ENCODE results near the gene TXNRD3. TPM values are rescaled to one million over a fixed set of nuclear protein-coding genes. Genes with fewer than 3 reads are reported as not detected.

Gene TXNRD3
- polyA plus RNA-seq, 3 donors, result 0.57 to 1.7 (median 0.90) TPM

DNA sequence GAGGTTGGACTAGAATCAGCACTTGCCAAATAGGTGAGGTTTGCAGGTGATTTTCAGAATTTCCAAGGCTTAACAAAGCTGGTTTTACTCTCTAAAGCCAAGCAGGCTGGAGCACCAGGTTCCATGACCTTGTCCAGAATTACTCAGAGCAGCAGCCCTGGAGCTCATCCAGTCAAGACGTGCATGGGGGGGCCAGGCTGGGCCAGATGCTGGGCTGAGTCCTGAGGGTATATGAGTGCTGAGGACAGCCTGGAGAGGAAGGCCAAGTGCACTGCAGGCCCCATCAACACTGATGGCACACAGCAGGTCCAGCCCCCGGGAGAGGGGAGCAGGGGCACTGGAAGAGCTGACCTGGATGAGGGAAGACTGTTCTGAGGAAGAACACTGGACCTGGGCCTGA lies 3.0 kb upstream of the TXNRD3 start:
- H3K4me3 Mint-ChIP-seq, result no peak overlapping the region

DNA sequence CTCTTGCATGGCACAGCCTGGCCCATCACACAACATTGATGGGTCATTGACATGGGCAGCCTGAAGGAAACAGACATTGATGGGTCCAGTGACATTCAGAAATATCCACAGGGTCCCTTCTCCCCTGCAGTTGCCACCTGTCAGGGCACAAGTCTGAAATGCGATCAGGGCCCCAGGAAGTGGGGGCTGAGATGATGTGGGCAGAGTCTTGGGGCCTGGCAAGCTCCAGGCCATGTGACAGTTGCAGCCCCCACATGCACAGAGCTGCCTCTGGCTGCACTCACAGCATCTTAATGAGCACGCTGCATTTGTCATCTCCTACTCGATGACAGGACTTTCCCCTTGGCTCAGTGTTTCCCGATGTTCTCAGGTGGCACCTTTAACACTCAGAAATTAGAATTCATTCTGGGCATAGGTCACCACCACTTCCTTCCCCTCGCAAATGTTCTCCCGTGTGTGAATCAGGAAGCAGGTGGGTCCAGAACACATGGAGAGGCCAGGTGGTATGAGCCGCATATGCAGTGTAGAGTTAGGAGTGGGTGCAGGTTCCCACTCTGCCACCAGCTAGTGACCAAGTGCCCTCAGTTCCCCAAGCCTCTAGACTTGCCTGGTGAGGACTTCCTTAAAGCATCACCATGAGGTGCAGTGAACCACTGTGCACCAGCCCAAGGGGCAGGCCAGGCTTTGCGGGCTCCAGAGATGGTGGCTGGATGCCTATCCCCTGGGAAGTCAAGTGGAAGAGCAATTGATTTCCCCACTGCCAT lies 1.6 kb upstream of the TXNRD3 start:
- WGBS (ENCODE audit: insufficient coverage), result 54% methylated on average over 4 of the region's 8 CpGs
- H3K27ac Mint-ChIP-seq, result no peak overlapping the region
- peaks cover 2 to 13% of the 10 kb centered on the region in 2 donors for H3K4me1 ChIP-seq (ENCODE audit: control insufficient read depth in 1 of 2, insufficient read depth in 2 of 2, low read length in 2 of 2)

More for the DNA sequence above, 3.0 kb upstream of the TXNRD3 start:
- Histone ChIP-seq H4K20me1 (ENCODE audit: insufficient read depth, low read length) (no peaks in the 10 kb centered on the region), H2AFZ (ENCODE audit: insufficient read depth, low read depth, low read length, poor library complexity, severe bottlenecking) (no peak overlapping the region), H3K4me2 (replicated peaks; ENCODE audit: extremely low read depth, low read length, poor library complexity, severe bottlenecking) (no peak overlapping the region), H3K36me3 (replicated peaks in 1 of 2; ENCODE audit: control insufficient read depth in 1 of 2, insufficient read depth in 2 of 2, low read length in 2 of 2) (no peaks in the 10 kb centered on the region), H3K9me3 (replicated peaks in 1 of 2; ENCODE audit: control insufficient read depth in 1 of 2, insufficient read depth in 1 of 2, low read length in 2 of 2) (peaks cover 12 to 13% of the 10 kb centered on the region in 2 donors), H3K4me1 (ENCODE audit: control insufficient read depth in 1 of 2, insufficient read depth in 2 of 2, low read length in 2 of 2) (peaks cover 2 to 13% of the 10 kb centered on the region in 2 donors), H3K27me3 (ENCODE audit: control insufficient read depth in 2 of 2, insufficient read depth in 2 of 2, low read length in 2 of 2) (peaks cover 0 to 11% of the 10 kb centered on the region in 2 donors), H3K9ac (ENCODE audit: insufficient read depth, low read length, poor library complexity, severe bottlenecking) (no peak overlapping the region), H3K27ac (ENCODE audit: low read depth in 1 of 2, low read length in 2 of 2) (no peak overlapping the region), H3K4me3 (replicated peaks in 1 of 3; ENCODE audit: low read depth in 2 of 3, low read length in 3 of 3) (no peak overlapping the region), H3K79me2 (ENCODE audit: insufficient read depth, low read length) (no peaks in the 10 kb centered on the region)
- Mint-ChIP-seq H3K36me3 (no peaks in the 10 kb centered on the region), H3K4me1 (peaks cover 7% of the 10 kb centered on the region), H3K27ac (peak overlapping the region in 1 of 7 donors; percentile 21), H3K9me3 (peaks cover 7 to 19% (median 13%) of the 10 kb centered on the region in 7 donors), H3K27me3 (ENCODE audit: low read depth in 3 of 3) (peaks cover 13 to 37% (median 25%) of the 10 kb centered on the region in 3 donors)
- WGBS (ENCODE audit: insufficient coverage), result 100% methylated on average over 1 of the region's 2 CpGs
- intact Hi-C loops (cut with micrococcal nuclease), result no loop called here
- TF ChIP-seq, protein P1, sequence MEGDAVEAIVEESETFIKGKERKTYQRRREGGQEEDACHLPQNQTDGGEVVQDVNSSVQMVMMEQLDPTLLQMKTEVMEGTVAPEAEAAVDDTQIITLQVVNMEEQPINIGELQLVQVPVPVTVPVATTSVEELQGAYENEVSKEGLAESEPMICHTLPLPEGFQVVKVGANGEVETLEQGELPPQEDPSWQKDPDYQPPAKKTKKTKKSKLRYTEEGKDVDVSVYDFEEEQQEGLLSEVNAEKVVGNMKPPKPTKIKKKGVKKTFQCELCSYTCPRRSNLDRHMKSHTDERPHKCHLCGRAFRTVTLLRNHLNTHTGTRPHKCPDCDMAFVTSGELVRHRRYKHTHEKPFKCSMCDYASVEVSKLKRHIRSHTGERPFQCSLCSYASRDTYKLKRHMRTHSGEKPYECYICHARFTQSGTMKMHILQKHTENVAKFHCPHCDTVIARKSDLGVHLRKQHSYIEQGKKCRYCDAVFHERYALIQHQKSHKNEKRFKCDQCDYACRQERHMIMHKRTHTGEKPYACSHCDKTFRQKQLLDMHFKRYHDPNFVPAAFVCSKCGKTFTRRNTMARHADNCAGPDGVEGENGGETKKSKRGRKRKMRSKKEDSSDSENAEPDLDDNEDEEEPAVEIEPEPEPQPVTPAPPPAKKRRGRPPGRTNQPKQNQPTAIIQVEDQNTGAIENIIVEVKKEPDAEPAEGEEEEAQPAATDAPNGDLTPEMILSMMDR (IDR thresholded peaks at IDR 0.05), result no peak
- no peak for DNase-seq

More for the DNA sequence above, 1.6 kb upstream of the TXNRD3 start:
- intact Hi-C loops (cut with micrococcal nuclease), result no loop called here
- no peak for DNase-seq
- no peak overlapping the region for H3K4me3 Mint-ChIP-seq
- Histone ChIP-seq H3K27me3 (ENCODE audit: control insufficient read depth in 2 of 2, insufficient read depth in 2 of 2, low read length in 2 of 2) (peaks cover 0 to 11% of the 10 kb centered on the region in 2 donors), H3K36me3 (replicated peaks in 1 of 2; ENCODE audit: control insufficient read depth in 1 of 2, insufficient read depth in 2 of 2, low read length in 2 of 2) (no peaks in the 10 kb centered on the region), H3K4me2 (replicated peaks; ENCODE audit: extremely low read depth, low read length, poor library complexity, severe bottlenecking) (no peak overlapping the region), H2AFZ (ENCODE audit: insufficient read depth, low read depth, low read length, poor library complexity, severe bottlenecking) (no peak overlapping the region), H3K27ac (ENCODE audit: low read depth in 1 of 2, low read length in 2 of 2) (no peak overlapping the region), H4K20me1 (ENCODE audit: insufficient read depth, low read length) (no peaks in the 10 kb centered on the region), H3K9me3 (replicated peaks in 1 of 2; ENCODE audit: control insufficient read depth in 1 of 2, insufficient read depth in 1 of 2, low read length in 2 of 2) (peaks cover 12 to 13% of the 10 kb centered on the region in 2 donors), H3K79me2 (ENCODE audit: insufficient read depth, low read length) (no peaks in the 10 kb centered on the region), H3K4me3 (replicated peaks in 1 of 3; ENCODE audit: low read depth in 2 of 3, low read length in 3 of 3) (no peak overlapping the region), H3K9ac (ENCODE audit: insufficient read depth, low read length, poor library complexity, severe bottlenecking) (no peak overlapping the region)
- TF ChIP-seq, protein P1 (IDR thresholded peaks at IDR 0.05), result no peak
- peaks cover 13 to 30% (median 19%) of the 10 kb centered on the region in 3 donors for H3K27me3 Mint-ChIP-seq (ENCODE audit: low read depth in 3 of 3)
- H3K9me3 Mint-ChIP-seq, result peaks cover 7 to 19% (median 13%) of the 10 kb centered on the region in 7 donors
- peaks cover 7% of the 10 kb centered on the region for H3K4me1 Mint-ChIP-seq
- no peaks in the 10 kb centered on the region for H3K36me3 Mint-ChIP-seq
